Measurements from ENCODE around the gene ENAH. TPM values are rescaled to one million over a fixed set of nuclear protein-coding genes. Genes with fewer than 3 reads are reported as not detected.
"Not testable (repeated sequence)": the region's sequence is repeated elsewhere in the genome, so short reads cannot be mapped to it uniquely, and the experiment has no call there.

Gene ENAH
- polyA plus RNA-seq, 1 of the 3 experiments (the other 2 are of a cell fraction), result 48.9 TPM

DNA sequence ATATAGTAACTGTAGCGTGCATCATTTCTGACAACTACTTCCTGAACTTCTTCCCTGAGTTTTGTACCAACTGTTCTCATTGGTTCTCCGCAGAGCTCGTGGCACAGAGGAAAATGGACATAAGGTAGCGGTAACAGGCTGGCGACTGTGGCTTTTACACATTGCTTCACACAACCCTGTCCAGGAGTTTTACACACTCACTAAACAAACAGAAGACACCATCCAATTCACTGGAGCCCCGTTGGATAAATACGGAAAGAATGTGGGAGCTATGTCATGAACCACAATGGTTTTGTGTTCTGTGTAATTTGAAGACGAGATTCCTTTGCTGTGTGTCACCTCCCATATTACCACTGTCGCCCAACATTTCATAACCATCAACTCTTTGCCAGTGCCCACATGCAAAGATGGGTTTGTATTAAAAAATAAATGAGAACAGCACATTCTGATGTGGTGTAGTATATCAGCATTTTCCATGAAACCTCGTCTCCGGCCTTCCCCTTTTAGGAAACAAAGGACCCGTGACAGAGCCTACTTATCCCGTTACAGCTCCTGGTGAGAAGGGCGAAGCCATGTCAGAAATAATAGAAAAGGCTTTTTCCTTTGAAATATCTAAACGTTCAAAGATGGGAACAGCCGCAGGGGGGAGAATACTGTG lies 47.4 kb upstream of the ENAH start (continued):
- TF ChIP-seq FOSL2 (IDR thresholded peaks at IDR 0.05; ENCODE audit: borderline replicate concordance, low read depth), result peak; percentile 85
- TF ChIP-seq SMC3 (IDR thresholded peaks at IDR 0.05; ENCODE audit: low read depth, low read length), result 0 out of 2 replicates have a peak, but pooled peaks have one; percentile 4
- peak; percentile 96 for TF ChIP-seq JUND (IDR thresholded peaks at IDR 0.05)
- TF ChIP-seq MEF2A (IDR thresholded peaks at IDR 0.05; ENCODE audit: borderline replicate concordance, low read depth), result peak; percentile 84
- TF ChIP-seq, protein P1, sequence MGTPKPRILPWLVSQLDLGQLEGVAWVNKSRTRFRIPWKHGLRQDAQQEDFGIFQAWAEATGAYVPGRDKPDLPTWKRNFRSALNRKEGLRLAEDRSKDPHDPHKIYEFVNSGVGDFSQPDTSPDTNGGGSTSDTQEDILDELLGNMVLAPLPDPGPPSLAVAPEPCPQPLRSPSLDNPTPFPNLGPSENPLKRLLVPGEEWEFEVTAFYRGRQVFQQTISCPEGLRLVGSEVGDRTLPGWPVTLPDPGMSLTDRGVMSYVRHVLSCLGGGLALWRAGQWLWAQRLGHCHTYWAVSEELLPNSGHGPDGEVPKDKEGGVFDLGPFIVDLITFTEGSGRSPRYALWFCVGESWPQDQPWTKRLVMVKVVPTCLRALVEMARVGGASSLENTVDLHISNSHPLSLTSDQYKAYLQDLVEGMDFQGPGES (IDR thresholded peaks at IDR 0.05; ENCODE audit: low read depth, low read length), result no peak
- peak in 1 of 2 experiments; percentile 98; a peak in 2 of 4 replicates for TF ChIP-seq EP300 (IDR thresholded peaks at IDR 0.05; ENCODE audit: borderline replicate concordance in 1 of 2, low read depth in 1 of 2, low read length in 1 of 2)
- no peak for TF ChIP-seq RCOR1 (IDR thresholded peaks at IDR 0.05; ENCODE audit: low read length)
- TF ChIP-seq GATA2 (CRISPR knock-in tag; IDR thresholded peaks at IDR 0.05), result no peak
- TF ChIP-seq RXRA (IDR thresholded peaks at IDR 0.05; ENCODE audit: borderline replicate concordance, low read depth), result peak; percentile 83; the same call in 1 of the 2 replicates
- no peak for TF ChIP-seq CHD2 (IDR thresholded peaks at IDR 0.05; ENCODE audit: low read length, partially characterized antibody)
- TF ChIP-seq ELF1 (IDR thresholded peaks at IDR 0.05), result peak; percentile 47; the same call in 1 of the 2 replicates

DNA sequence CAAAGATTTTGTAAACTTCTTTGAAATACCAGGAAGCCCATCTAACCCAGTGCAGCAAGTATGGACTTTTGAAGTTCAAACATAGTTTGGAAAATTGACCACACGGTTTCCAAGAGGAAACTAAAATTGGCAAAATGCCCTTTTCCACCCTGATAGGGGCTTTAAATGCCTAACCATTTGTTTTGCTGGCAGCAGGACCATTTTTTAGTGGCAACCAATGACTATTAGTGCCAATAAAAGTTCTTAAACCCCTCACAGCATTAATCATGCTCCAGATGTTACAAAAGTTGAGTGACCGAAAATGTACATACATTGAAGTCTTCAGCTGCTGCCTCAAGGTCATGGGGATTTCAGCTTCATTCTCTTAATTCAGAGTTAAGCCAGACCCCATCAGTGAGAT lies 46.4 kb upstream of the ENAH start:
- H3K27ac ChIP-seq (ENCODE audit: low read depth in 2 of 2, low read length in 1 of 2), result peak overlapping the region; percentile 93 to 97
- 0 out of 4 replicates have a peak overlapping the region, but pooled peaks of 1 of the 2 experiments have one; percentile 9 for H3K4me3 ChIP-seq (ENCODE audit: low read depth in 2 of 2, low read length in 1 of 2)
- TF ChIP-seq NFIC (IDR thresholded peaks at IDR 0.05; ENCODE audit: borderline replicate concordance) (peak; percentile 60), SMC3 (IDR thresholded peaks at IDR 0.05; ENCODE audit: low read depth, low read length) (no peak), CHD2 (IDR thresholded peaks at IDR 0.05; ENCODE audit: low read length, partially characterized antibody) (no peak), RCOR1 (IDR thresholded peaks at IDR 0.05; ENCODE audit: low read length) (no peak), EZH2phosphoT487 (IDR thresholded peaks at IDR 0.05; ENCODE audit: borderline replicate concordance, low read depth) (no peak), TAF1 (IDR thresholded peaks at IDR 0.05; ENCODE audit: borderline replicate concordance, low read depth, low read length) (no peak)
- TF ChIP-seq, protein P2, sequence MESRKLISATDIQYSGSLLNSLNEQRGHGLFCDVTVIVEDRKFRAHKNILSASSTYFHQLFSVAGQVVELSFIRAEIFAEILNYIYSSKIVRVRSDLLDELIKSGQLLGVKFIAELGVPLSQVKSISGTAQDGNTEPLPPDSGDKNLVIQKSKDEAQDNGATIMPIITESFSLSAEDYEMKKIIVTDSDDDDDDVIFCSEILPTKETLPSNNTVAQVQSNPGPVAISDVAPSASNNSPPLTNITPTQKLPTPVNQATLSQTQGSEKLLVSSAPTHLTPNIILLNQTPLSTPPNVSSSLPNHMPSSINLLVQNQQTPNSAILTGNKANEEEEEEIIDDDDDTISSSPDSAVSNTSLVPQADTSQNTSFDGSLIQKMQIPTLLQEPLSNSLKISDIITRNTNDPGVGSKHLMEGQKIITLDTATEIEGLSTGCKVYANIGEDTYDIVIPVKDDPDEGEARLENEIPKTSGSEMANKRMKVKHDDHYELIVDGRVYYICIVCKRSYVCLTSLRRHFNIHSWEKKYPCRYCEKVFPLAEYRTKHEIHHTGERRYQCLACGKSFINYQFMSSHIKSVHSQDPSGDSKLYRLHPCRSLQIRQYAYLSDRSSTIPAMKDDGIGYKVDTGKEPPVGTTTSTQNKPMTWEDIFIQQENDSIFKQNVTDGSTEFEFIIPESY (IDR thresholded peaks at IDR 0.05; ENCODE audit: borderline replicate concordance, low read depth), result no peak
- H3K9me2 ChIP-seq, result no peaks in the 10 kb centered on the region
- H3K9ac ChIP-seq, result peak overlapping the region; percentile 76
- H3K4me2 ChIP-seq, result peak overlapping the region; percentile 63
- H3K9me3 ChIP-seq, result no peaks in the 10 kb centered on the region
- peak overlapping the region; percentile 64 for H2AFZ ChIP-seq (ENCODE audit: low read depth)
- H3K4me1 ChIP-seq (ENCODE audit: control insufficient read depth in 1 of 2, insufficient read depth in 2 of 2, low read depth in 1 of 2, low read length in 1 of 2), result peaks cover 13 to 16% of the 10 kb centered on the region in 2 experiments
- no peaks in the 10 kb centered on the region for H3K36me3 ChIP-seq (replicated peaks in 1 of 2; ENCODE audit: control insufficient read depth in 1 of 2, insufficient read depth in 2 of 2, low read length in 1 of 2)
- peaks cover 13% of the 10 kb centered on the region; the same call in 1 of the 2 replicates for H3K79me2 ChIP-seq (ENCODE audit: insufficient read depth)
- ChIA-PET POLR2A (no interaction called here), CTCF (interaction anchor here (1.0 kb wide), 1 partner anchor 225 kb away, joined by 3 read pairs; no protein-coding TSS in a partner anchor)
- no peak for DNase-seq
- no peaks in the 10 kb centered on the region for H3K27me3 ChIP-seq (ENCODE audit: insufficient read depth)
- WGBS (ENCODE audit: low lambda C conversion rate), result 42% methylated on average over 2 of the region's 2 CpGs
- peaks cover 26% of the 10 kb centered on the region for H3F3A ChIP-seq (replicated peaks; ENCODE audit: insufficient read depth)
- H4K20me1 ChIP-seq (ENCODE audit: insufficient read depth), result no peaks in the 10 kb centered on the region

DNA sequence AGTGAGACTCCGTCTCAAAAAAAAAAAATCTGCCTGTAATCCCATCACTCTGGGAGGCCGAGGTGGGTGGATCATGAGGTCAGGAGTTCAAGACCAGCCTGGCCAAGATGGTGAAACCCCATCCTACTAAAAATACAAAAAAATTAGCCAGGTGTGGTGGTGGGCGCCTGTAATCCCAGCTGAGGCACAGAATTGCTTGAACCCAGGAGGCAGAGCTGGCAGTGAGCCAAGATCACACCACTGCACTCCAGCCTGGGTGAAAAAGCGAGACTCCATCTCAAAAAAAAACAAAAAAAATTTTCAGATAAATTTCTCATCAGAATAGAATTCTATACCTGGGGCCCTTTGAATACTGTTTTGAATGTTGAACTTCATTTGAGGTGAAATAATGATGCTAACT lies 45.3 kb upstream of the ENAH start:
- peak overlapping the region in 1 of 2 experiments; percentile 93; a peak in 1 of 4 replicates for H3K27ac ChIP-seq (ENCODE audit: low read depth in 2 of 2, low read length in 1 of 2)
- peaks cover 26% of the 10 kb centered on the region for H3F3A ChIP-seq (replicated peaks; ENCODE audit: insufficient read depth)
- 96% methylated on average over 4 of the region's 4 CpGs for WGBS (ENCODE audit: low lambda C conversion rate)
- CTCF ChIA-PET; H3K9me2 ChIP-seq; DNase-seq; H3K4me3 ChIP-seq (ENCODE audit: low read depth in 2 of 2, low read length in 1 of 2); H3K36me3 ChIP-seq (replicated peaks in 1 of 2; ENCODE audit: control insufficient read depth in 1 of 2, insufficient read depth in 2 of 2, low read length in 1 of 2); H4K20me1 ChIP-seq (ENCODE audit: insufficient read depth); H3K9ac ChIP-seq; H3K9me3 ChIP-seq; H3K79me2 ChIP-seq (ENCODE audit: insufficient read depth); H2AFZ ChIP-seq (ENCODE audit: low read depth); H3K4me2 ChIP-seq; POLR2A ChIA-PET; H3K27me3 ChIP-seq (ENCODE audit: insufficient read depth): not testable (repeated sequence)
- peaks cover 16% of the 10 kb centered on the region in 2 experiments for H3K4me1 ChIP-seq (ENCODE audit: control insufficient read depth in 1 of 2, insufficient read depth in 2 of 2, low read depth in 1 of 2, low read length in 1 of 2)
